Ecto neural progenitor cell (in vitro differentiated cells): ENCODE results near the gene UBE2H.
"Not testable (repeated sequence)": the region's sequence is repeated elsewhere in the genome, so short reads cannot be mapped to it uniquely, and the experiment has no call there.

Experiments
- DNase-seq: peaks from one replicate; pipeline ENCODE4 v3.0.0-alpha.2; 2018; ENCODE audit warnings: low spot score

UBE2H gene

DNA sequence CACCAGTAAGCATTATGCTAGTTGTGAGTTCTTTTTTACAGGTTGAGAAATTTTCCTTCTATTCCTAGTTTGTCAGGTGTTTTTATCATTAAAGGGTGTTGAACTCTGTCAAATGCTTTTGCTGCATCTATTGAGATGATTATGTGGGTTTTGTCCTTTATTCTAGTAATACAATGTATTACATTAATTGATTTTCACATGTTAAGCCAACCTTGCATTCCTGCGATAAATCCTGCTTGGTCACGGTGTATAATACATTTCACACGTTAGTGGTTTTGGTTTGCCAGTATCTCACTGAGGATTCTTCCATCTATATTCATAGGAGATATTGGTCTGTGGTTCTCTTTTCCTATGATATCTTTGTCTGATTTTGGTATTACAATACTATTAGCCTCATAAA lies 136.0 kb downstream of the UBE2H start:
- no peak for DNase-seq

DNA sequence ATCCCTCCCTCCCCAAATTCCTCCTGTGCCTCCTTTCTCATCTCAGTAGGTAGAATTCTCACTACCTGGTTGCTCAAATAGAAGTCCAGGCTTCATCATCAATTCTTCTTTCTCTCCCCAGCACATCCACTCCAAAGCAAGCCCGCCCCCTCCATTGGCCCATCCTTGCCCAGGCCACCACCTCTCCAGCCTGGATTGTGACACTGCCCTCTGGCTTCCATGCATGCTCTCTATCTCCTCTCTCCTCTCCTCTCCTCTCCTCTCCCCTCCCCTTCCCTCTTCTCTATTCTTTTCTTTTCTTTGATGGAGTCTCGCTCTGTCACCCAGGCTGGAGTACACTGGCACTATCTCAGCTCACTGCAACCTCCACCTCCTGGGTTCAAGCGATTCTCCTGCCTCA lies 144.9 kb downstream of the UBE2H start:
- no peak for DNase-seq

DNA sequence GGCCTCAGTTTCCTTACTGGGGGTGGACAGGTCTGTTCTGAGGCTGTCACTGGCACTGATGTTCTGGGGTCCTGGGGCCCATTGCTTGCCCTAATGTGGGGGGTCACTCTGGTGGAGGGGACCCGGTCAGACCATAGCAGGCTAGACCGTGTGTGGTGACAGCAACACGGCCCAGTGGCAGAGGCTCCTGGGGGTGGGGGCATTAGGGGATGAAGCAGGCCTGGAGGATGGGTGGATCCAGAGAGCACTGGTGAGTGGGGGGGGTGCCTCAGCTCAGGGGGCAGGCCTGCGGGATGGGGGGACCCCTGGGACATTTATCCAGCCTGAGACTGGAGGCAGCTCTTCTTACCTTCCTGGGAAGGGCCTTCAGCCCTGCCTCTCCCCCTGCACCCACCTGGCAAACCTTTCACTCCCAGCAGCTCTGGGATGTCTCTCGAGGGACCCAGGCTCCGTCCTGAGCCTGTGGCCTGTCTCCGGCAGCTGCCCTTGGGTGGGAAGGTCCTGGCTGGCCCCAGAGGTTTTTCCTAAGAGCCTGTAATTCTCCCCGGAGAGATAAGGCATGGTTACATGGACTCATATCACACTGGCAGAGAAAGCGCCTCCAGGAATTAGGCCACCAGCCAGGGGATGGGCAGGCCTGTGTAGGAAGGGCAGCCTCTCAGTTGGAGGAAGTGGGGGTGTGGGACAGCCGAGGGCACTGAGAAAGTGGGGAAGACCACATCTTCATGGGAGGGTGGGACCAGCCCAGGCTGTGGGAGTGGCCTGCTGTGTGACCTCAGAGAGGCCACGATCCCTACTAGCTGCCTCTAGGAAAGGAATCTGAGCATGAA lies 147.7 kb downstream of the UBE2H start:
- DNase-seq = no peak

DNA sequence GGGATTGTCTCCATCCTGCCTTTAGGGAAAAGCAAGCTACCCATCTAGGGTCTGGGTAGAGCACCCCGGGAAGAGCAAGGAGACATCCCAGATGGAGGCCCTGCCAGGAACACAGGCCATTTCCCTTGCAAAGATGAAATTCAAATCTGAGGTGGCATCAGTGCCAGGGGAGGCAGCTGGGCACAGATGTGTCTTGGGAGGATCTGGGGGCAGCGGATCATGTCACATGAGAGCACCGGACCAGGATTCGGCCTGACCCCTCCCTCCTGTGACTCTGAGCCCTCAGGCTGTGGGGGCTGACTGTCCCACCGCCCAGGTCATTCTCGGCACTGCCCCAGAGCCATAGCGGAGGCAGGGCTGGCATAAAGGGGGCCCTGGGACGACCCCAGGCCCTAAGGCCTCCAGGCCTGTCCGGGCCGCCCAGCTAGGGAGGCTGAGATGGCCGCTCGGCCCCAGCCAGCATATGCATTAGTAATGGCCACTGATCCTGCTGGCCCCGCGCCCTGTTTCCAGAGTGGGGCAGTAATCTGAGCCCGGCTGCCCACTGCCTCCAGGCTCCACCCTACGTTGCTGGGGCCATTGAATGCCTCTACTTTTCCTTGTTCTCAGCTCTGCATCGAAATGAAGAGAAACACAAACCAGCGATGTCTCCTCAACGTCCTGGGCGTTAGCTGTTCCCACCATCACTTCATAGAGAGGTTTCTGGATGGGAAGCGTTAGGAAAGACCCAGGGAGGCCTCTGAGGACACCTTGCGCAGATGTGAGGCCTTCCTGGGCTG lies 148.5 kb downstream of the UBE2H start:
- no peak for DNase-seq

DNA sequence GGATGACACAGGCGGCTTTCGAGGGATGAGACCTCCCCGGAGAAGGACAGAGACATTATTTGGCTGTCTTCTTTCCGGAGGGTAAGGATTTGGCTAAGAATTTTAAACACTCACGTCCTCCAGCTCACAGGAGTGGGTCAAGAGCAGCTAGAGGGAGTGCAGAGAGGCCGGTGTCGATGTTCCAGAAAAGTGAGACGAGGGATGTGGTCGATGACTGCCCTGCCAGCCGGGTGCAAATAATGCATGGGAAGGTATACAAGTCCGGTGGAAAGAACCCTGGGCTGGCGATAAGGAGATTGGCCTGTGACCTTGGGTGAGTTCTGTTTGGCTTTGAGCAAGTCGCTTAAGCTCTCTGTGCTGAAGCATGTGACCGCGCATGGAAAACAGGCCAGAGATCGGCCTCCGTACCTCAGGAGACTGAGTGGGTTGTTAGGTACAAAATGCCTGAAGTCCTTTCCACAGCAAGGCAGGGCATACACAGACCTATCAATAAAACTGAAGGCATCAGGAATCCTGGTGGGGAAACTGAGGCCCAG lies 149.1 kb downstream of the UBE2H start:
- no peak for DNase-seq

DNA sequence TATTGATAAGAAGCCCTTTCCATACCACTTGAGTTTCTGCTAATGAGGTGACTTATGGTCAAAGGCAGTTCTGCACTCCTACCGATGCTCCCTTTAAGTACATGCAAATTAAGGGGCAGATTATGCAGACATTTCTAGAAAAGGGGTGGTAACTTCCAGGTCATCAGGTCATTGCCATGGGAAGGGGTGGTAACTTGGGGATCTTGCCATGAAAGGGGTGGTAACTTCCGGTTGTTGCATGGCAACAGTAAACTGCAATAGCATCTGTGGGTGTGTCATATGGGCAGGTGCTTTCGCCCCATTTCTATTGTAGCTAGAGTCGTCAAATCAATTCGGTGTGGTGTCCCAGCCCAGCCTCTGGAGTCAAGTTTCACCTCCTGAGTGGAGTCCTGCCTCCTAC lies 150.9 kb downstream of the UBE2H start:
- no peak for DNase-seq

DNA sequence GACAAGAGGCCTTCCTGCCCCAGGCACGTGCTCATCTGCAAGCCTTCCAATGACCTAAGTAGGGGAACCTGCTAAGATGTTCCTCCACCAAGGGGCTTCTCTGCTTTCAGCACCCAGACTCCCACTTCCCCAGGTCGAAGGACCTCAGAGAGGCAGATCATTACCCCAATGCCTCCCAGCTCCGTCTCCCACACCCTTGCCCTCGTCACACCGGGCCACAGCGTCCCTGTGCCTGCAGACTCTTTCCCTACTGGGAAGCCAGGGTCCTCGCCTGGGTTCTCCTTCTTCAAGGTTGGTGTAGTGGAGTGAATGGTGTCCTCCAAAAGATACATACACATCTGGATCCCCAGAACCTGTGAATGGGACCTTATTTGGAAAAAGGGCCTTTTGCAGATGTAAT lies 151.9 kb downstream of the UBE2H start:
- no peak for DNase-seq

DNA sequence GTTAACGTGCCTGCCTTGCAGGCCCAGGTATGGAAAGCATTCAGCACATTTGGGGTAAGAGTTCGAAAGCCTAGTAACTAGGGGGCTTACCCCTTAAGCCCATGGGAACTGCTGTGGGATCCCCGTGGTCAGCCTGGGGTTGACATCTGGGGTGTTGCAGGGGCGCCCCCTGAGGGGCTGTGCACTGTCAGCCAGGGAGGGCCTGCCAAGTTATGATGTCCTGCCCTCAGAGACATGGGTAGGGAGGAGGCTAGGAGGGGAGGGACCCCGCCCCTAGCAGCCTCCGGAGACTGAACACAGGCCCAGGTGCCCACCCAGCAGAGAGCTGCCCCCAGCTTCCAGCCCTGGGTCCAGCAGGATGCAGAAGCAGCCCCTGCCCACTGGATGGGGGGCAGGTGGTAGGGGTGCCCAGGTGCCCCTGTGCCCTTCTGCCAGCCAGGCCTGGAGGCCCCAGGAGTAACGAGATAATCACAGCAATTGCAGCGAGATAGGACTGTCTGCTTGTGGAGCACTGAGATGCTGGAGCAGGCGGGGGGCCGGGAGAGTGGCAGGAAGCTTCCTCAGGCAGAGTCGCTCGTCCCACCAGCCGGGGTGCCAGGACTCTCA lies 153.3 kb downstream of the UBE2H start:
- DNase-seq = no peak

DNA sequence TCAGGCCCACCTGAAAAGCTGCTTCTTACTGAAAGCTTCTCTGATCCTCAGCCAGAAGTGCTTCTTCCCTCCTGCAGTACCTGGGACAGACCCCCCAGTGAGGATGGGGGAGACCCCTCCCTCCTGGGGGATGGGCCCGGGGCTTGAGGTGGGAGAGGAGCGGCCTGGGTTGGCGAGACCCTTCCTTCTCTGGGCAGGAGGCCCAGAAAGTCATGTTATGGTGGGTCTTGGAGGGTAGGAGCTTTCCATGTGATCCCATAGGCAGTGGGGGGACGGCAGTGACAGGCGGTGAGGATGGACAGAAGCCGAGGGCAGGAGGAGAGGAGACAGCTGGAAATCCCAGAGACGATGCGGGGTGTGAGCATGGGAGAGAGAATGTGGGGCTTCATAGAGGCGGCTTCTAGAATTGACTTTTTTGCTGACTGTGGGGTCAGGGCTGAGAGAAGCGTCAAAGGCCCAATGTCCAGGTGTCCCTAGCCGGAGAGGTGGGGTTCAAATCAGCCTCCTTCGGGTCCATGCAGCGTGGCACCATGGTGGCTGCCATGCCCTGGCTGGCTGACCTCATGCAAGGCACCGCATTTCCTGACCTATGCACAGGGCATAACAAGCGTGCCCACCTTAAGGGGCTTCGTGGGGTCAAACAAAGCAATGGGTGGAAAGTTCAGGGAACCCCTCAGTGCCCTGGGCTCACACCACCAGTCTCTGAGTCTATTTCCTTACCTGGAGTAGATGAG lies 154.0 kb downstream of the UBE2H start:
- no peak for DNase-seq

DNA sequence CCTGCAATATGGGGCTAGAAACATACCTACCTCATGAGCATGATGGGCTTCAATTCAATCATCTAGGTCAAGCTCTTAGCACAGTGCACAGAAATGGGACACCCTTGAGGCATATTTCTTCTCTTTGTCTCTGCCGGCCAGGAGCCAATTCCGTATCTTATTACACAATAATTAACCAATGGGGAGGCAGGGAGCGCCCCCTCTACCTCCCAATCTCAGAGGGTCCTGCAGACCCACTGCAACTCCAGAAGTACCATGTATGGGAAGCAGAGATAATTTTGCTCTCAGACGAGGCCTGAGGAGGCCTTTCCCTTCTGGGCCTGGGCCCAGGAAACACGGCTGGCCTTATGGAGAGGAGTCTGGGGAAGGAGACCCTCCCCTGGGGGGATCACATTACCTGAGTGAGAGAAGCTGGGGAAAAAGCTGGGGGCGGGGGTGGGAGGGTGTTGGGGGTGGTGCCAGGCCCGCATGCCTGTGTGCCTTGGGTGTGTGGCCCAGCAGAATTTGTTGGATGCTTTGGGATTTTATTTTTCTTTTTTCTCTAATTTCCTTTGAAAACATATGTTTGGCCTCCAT lies 155.5 kb downstream of the UBE2H start:
- no peak for DNase-seq

DNA sequence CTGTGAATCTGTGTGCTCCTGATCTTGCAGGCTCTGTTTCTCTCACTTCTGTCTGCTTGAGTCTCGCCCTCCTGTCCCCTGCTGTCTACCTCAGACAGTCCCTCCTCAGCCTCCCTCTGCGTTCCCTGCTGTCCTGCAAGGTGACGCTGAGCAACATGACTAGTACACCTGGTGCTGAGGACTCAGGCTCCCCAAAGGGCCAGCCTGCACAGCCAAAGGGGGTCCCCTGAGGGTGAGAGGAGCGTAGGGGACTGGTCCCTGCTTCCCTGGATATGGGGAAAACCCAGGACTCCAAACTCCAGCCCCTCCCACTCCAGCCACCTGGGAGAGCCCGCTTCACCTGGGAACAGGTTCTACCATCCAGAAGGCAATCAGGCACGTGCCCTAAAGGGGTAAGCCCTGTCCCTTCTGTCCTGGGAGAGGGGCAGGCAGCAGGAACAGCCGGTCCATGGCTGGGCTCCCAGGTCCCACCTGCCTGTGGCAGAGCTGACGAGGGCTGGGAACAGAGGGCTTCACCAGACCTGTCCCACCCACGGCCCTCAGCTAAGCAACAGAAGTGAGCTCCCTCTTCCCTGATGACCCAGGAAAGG lies 156.5 kb downstream of the UBE2H start:
- no peak for DNase-seq

DNA sequence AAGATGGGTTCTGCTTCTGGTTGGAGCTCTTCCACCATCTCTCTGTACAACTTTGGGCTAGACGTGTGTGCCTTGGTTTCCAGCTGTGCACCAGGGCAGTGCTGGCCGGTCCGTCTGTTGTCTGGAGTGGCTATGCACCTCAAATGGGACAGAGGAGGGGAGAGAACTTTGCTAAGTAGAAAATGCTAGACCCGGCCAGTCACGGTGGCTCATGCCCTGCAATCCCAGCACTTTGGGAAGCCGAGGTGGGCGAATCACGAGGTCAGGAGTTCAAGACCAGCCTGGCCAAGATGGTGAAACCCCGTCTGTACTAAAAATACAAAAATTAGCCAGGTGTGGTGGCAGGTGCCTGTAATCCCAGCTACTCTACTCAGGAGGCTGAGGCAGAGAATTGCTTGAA lies 158.3 kb downstream of the UBE2H start:
- DNase-seq = not testable (repeated sequence)

DNA sequence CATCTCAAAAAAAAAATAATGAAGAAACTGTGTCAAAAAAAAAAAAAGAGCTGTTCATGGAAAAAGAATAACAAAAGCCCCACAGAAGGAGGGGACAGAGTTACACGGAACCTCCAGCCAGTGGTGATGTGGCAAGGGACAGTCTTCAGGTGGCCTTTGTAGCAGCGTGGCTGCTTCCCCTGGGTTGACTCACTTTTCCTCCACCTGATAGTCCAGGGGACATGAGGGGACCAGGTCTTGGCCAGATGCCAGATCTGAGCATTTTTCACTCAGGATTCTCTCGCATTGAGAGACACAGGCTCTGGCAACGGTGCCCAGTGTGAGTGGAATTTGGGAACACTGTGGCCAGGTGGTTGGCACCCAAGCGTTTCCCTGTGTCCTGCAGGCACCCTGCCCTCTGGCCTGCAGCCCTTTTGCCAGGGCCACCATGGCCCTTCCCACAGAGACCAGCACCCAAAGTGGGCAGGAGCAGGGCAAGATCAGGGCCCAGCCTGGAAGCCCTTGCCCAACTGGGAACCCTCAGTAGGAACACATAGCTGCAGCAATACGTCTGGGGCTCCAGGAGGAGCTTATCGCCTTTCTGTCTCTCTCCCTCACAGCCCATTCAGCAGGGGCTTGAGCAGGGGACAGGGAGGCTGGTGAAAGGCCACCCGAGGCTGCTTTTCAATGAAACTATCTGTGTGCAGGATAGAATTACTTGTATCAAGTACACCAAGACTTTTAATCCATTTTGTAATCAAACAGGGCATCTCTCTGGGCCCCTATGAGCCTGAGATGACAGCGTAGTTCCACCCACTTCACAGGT lies 159.1 kb downstream of the UBE2H start:
- DNase-seq = no peak

DNA sequence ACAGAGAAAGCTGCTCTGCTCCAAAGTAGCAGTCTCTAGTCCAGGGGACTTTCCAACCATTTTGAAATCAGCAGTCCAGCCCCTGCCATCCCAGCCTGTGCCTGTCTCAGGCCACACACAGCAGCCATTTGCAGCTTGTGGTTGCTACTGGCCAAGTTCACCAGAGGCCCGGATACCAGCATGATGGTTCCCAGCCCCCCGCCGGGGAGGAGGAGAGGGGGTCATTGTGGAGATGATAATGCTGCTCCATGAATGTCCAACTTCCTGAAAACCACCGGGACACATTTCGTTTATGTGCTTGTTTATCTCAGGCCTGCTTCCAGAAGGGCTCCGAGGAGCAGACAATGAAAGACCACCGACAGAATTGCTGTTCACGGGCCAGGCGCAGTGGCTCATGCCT lies 160.0 kb downstream of the UBE2H start:
- peak; percentile 44 for DNase-seq

DNA sequence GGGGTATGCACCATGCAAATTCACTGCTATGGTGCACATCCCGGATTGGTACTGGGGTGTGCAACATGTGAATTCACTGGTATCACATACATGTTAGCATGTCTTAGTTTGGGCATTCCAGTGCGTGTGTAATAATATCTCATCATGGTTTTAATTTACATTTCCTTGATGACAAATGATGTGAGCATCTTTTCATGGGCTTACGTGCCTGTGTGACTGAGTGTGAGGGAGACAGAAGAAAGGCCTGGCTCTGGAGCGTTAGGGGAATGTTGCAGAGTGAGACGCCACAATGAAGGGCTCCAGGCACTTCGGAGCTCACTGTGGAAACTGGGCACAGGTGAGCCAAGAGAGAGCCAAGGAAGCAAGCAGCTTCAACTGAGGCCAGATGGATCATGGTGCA lies 162.6 kb downstream of the UBE2H start:
- no peak for DNase-seq

DNA sequence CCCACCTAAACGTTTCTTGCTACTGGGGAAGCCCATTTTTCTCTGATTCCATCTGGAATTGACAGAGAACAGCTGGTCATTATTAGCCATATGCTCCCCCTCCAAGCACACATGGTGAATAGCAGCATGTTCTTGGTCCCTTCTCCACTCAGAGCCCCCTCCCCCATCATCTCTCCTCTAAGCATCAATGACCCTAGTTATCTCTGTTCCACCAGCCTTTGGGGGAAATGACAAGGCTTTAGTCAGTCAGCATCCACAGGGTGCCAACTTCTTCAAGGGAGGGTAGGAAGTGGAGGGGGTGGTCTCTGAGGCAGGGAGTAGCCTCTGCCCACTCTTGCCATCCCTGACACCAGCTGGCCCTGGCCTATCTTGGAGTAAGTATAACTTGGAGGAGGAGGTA lies 163.1 kb downstream of the UBE2H start:
- no peak for DNase-seq

DNA sequence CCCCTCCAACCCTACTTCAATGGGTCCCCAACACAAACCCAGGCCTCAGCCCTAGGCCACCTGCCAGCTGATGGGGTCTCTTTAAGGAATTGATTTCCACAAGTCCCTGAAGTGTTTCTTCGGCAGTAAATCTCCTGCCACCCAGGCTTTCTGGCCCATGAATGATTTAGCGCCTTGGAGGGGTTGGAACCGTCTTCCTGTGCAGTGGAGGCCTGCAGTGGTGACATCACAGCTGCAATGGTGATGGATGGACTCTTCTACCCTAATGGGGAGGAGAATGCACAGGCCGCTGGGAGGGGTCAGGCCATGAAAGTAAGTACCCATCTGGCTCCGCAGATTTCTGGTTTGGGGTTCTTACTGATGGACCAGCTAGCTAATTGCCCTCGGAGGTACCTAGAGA lies 163.8 kb downstream of the UBE2H start:
- DNase-seq = no peak

DNA sequence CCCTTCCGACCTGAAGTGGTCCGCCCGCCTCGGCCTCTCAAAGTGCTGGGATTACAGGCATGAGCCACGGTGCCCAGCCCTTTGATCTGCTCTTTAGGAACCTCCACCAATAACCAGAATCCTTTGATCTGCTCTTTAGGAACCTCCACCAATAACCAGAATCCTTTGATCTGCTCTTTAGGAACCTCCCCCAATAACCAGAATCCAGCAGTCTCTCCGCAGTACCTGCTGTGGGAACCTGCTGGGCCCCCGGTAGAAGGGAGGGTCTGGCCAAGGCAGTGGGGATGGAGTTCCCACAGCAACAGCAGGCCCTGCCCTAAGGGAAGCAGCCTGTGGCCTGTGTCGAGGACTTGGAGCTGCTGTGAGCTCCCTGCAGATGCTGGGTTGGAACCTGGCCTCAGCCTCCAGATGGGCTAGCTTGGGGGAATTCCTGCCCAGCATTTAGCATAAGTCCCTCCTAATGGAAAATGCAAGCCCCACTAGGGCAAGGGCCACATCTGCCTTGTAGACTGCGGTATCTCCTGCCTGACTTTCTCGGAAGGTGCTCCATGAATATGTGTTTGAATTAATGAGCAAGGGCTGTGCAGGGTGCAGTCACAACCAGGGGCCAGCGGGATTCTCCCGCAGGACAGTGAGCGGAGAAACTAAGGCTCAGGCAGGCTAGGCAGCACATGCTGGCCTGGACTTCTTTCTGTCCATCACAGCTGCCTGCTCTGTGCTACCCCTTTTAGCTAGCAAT lies 165.8 kb downstream of the UBE2H start:
- DNase-seq = no peak

DNA sequence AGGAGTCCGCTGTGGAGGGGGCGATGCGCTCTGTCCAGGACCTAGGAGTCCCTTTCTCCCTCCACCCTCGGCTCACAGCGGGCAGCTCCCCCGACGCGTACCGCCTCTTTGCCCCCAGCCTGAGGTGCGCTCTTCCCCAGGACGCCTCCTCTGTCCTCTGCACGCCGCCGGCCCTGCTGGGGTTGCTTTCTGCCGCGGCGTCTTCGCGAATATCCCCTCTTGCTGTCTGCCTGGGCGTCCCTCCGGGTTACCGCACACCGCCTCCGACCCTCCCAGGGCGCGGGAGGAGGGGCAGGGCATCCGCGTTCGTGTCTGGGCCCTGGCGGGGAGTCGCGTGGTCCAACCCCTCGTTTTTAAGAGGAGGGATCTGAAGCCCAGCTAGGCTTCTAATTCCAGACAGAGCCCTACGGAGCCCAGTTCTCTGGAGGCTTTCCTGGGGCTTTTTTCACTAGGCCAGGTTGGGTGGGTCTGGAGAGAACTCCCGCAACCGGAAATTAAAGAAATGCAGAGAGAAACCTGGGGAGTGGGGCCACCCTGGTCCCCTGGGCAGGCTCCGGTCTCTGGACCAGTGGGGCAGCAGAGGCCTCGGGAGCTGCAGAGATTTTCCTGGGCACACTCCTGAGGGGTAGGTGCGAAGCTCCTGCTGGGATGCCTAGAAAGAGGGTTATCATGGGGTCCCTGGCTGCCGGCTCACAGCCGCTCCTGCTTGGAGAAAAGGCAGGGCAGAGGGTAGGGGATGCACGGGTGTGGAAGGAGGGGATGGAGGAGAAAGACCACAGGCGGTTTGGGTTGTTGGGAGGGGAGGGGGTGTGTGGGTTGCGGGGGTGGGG lies 166.9 kb downstream of the UBE2H start:
- peak; percentile 65 for DNase-seq
